Transverse colon (tissue), 4 donors: ENCODE data around the gene CDCA4. TPM values are rescaled to one million over a fixed set of nuclear protein-coding genes. Genes with fewer than 3 reads are reported as not detected.

Experiments
- DNase-seq: peaks from one replicate; pipeline ENCODE4 v3.0.0-alpha.2; 2019
- H3K27ac ChIP-seq, 4 donors: fragments of 200-600 bp; sonication (generic); 2 replicates each; pipeline ENCODE4 v1.5.1; 2016 to 2018; ENCODE audit warnings: inconsistent platforms in 4 of 4
- H3K27me3 ChIP-seq: fragments of 200-600 bp; sonication (generic); 2 replicates; pipeline ENCODE4 v1.5.1; 2017; ENCODE audit warnings: inconsistent platforms
- H3K36me3 ChIP-seq, 4 donors: fragments of 200-600 bp; sonication (generic); 2 replicates each; pipeline ENCODE4 v1.5.1; 2017 to 2019; ENCODE audit warnings: inconsistent platforms in 4 of 4
- H3K4me1 ChIP-seq, 4 donors: fragments of 200-600 bp; sonication (generic); 2 replicates each; pipeline ENCODE4 v1.5.1; 2017 to 2020; ENCODE audit warnings: inconsistent platforms in 4 of 4
- H3K4me3 ChIP-seq, 4 donors: fragments of 200-600 bp; sonication (generic); 1 replicate in 1 of 4; 2 replicates in 3 of 4; pipeline versions ENCODE4 v1.5.1 to v1.6.1; 2017 to 2019; ENCODE audit warnings: inconsistent platforms in 4 of 4
- H3K9me3 ChIP-seq, 2 donors: fragments of 200-600 bp; sonication (generic); 2 replicates each; pipeline ENCODE4 v1.5.1; 2017 to 2019; ENCODE audit warnings: inconsistent platforms in 2 of 2
- CTCF ChIP-seq, 5 experiments: fragments of 200-600 bp in 3 of 5; fragments of 450-650 bp in 2 of 5; sonication (generic) in 3 of 5; IDR thresholded peaks; 1 replicate in 2 of 5; 2 replicates in 3 of 5; pipeline ENCODE4 v1.5.1; 2016 to 2017; ENCODE audit warnings: antibody characterized with exemption in 5 of 5, inconsistent platforms in 3 of 5, mild to moderate bottlenecking in 2 of 5, moderate library complexity in 1 of 5
- EP300 ChIP-seq: sonication (generic); formaldehyde crosslinking; IDR thresholded peaks from one replicate; pipeline ENCODE4 v1.6.1; 2017; ENCODE audit warnings: antibody characterized with exemption, low read depth
- POLR2A ChIP-seq: fragments of 450-650 bp; IDR thresholded peaks from one replicate; pipeline ENCODE4 v1.6.1; 2016; ENCODE audit warnings: antibody characterized with exemption, mild to moderate bottlenecking, moderate library complexity
- POLR2AphosphoS5 ChIP-seq, 3 donors: sonication (generic); formaldehyde crosslinking; IDR thresholded peaks; one replicate each; pipeline ENCODE4 v1.6.1; 2016; ENCODE audit warnings: antibody characterized with exemption in 3 of 3
- WGBS, 2 donors: methylation state at CpG; one replicate each; pipeline ENCODE4 v1.1.5; 2018; ENCODE audit warnings: low coverage in 1 of 2; 5-methylcytosine and 5-hydroxymethylcytosine counted together
- in situ Hi-C, 4 donors: fragments of 200-750 bp; cut with MboI; loops; one replicate each; pipeline versions ENCODE4 v1.15.0 to v1.15.1; 2017; ENCODE audit warnings: low sequenced_read_pairs in 3 of 4, low pct_ligation_motif_present in 1 of 4, low pct_unique_long_range_greater_than_20kb in 1 of 4
- intact Hi-C: fragments of 100-400 bp; cut with DNase I; formaldehyde crosslinking; loops from one replicate; pipeline ENCODE4 v1.15.1; 2023; ENCODE audit warnings: low total_unique reads
- total RNA-seq, 4 donors: library from RNA; depleted of rRNA; stranded (reverse); fragments of >200 nt; gene quantifications; one replicate each; pipeline ENCODE4 v1.1.0, GENCODE V29; 2016

The CDCA4 gene
- total RNA-seq, 4 donors from 2014 or later: 0.80 to 7.5 (median 4.5) TPM

- no peak for DNase-seq
- no peak for TF ChIP-seq POLR2AphosphoS5 (IDR thresholded peaks at IDR 0.05)
- TF ChIP-seq POLR2A: no peak
- no peak for TF ChIP-seq CTCF (IDR thresholded peaks at IDR 0.05)
- TF ChIP-seq EP300: no peak
- in situ Hi-C loops (no loop called here), intact Hi-C loops (no loop called here)
- 63 to 67% methylated on average over 5 to 22 of the region's 22 CpGs for WGBS, 2 donors
- H3K36me3 ChIP-seq: no peaks in the 10 kb centered on the region
- peak overlapping the region in 3 of 4 donors; percentile 68 to 75 (median 74) for H3K27ac ChIP-seq
- no peaks in the 10 kb centered on the region for H3K9me3 ChIP-seq
- no peak overlapping the region for H3K4me3 ChIP-seq
- peaks cover 0 to 28% (median 7%) of the 10 kb centered on the region in 4 donors for H3K4me1 ChIP-seq
- no peaks in the 10 kb centered on the region for H3K27me3 ChIP-seq
Observed at GRCh38 chr14:105059035-105059924, 38.4 kb upstream of the CDCA4 start.

- no peak overlapping the region for H3K4me3 ChIP-seq
- no peak overlapping the region for H3K27ac ChIP-seq
- no peak for TF ChIP-seq POLR2AphosphoS5 (IDR thresholded peaks at IDR 0.05)
- TF ChIP-seq CTCF (IDR thresholded peaks at IDR 0.05): no peak
- no peak for TF ChIP-seq POLR2A
- TF ChIP-seq EP300: no peak
- no peak for DNase-seq
- H3K36me3 ChIP-seq: no peaks in the 10 kb centered on the region
- no peaks in the 10 kb centered on the region for H3K9me3 ChIP-seq
- intact Hi-C loops (no loop called here), in situ Hi-C loops (no loop called here)
- peaks cover 0 to 28% (median 7%) of the 10 kb centered on the region in 4 donors for H3K4me1 ChIP-seq
- no peaks in the 10 kb centered on the region for H3K27me3 ChIP-seq
- WGBS, 2 donors: 84 to 91% methylated on average over 6 to 14 of the region's 14 CpGs
Observed at GRCh38 chr14:105058521-105059034, 37.7 kb upstream of the CDCA4 start.

- 85% methylated on average over 22 of the region's 22 CpGs; no CpG with 5 or more reads in 1 of the 2 donors for WGBS, 2 donors
- TF ChIP-seq EP300 (no peak), POLR2AphosphoS5 (IDR thresholded peaks at IDR 0.05) (no peak), CTCF (IDR thresholded peaks at IDR 0.05) (no peak), POLR2A (no peak)
- intact Hi-C loops: no loop called here
- DNase-seq: no peak
- Histone ChIP-seq H3K9me3 (no peaks in the 10 kb centered on the region), H3K27ac (no peak overlapping the region), H3K27me3 (no peaks in the 10 kb centered on the region), H3K4me3 (no peak overlapping the region), H3K36me3 (no peaks in the 10 kb centered on the region), H3K4me1 (peaks cover 0 to 23% (median 6%) of the 10 kb centered on the region in 4 donors)
- in situ Hi-C loops: no loop called here
Observed at GRCh38 chr14:105056303-105056831, 35.5 kb upstream of the CDCA4 start.

- intact Hi-C loops (no loop called here), in situ Hi-C loops (no loop called here)
- Histone ChIP-seq H3K36me3 (no peaks in the 10 kb centered on the region), H3K4me1 (peaks cover 0 to 18% (median 3%) of the 10 kb centered on the region in 4 donors), H3K9me3 (no peaks in the 10 kb centered on the region), H3K27ac (no peak overlapping the region), H3K4me3 (no peak overlapping the region), H3K27me3 (no peaks in the 10 kb centered on the region)
- 75 to 93% methylated on average over 9 to 33 of the region's 33 CpGs for WGBS, 2 donors
- no peak for DNase-seq
- TF ChIP-seq EP300 (no peak), CTCF (IDR thresholded peaks at IDR 0.05) (no peak), POLR2AphosphoS5 (IDR thresholded peaks at IDR 0.05) (no peak), POLR2A (no peak)
Observed at GRCh38 chr14:105055736-105056302, 34.9 kb upstream of the CDCA4 start.
